GM21529 (cell line): ENCODE data around the gene RUNX1.
A peak's percentile ranks its signal among the peaks of the same experiment; 100 is the strongest.

Experiments used
- ATAC-seq: cut with Tn5 transposase; IDR thresholded peaks from one replicate; pipeline ENCODE4 v1.9.1; 2021; ENCODE audit not compliant: unreplicated experiment

The RUNX1 gene

DNA sequence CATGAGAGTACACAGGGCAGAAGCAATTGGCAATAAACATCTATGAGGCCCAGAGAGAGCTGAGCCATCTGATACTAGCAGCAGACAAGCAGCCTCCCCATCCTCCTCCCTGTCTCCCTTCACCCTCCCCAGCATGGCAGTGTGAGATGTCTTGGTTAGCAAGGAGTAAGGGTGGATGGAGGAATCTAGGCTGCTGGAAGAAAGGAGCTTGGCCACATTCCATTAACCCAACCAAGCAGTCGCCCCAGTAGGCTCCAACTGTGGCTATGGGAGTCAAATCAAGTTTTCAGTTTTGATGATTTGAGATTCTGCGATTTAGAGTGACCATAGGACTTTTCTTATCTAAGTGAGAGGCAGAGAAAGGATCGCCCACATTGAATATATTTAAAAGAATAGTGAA is 12.9 kb upstream of the RUNX1 start:
- ATAC-seq, result no peak

DNA sequence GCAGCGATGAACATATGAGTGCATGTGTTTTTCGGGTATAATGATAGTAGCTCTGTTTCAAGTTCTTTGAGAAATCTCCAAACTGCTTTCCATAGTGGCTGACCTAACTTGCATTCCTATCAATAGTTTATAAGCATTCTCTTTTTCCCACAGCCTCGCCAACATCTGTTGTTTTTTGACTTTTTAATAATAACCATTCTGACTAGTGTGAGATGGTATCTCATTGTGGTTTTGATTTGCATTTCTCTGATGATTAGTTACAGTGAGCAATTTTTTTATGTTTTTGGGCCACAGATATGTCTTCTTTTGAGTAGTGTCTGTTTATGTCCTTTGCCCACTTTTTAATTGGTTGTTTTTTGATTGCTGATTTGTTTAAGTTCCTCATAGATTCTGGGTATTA is 10.6 kb upstream of the RUNX1 start:
- ATAC-seq, result no peak

DNA sequence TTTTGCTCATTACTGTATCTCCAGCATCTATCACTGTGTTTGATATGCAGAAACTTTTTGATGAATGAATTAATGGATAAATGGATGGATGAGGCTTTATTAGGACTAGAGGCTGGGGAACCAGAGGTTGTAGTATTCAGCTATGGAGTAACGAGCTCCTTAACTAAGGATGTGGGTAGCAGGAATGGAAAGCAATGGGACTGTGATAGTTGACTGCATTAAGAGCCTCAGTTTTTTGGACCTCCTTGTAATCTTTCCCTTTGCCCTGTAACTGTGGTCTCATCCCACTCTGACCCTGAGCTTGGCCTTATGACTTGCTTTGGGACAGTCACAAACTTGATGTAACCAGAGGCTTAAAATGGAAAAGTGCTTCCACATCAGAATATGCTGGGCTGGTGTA is 9.0 kb upstream of the RUNX1 start:
- no peak for ATAC-seq

DNA sequence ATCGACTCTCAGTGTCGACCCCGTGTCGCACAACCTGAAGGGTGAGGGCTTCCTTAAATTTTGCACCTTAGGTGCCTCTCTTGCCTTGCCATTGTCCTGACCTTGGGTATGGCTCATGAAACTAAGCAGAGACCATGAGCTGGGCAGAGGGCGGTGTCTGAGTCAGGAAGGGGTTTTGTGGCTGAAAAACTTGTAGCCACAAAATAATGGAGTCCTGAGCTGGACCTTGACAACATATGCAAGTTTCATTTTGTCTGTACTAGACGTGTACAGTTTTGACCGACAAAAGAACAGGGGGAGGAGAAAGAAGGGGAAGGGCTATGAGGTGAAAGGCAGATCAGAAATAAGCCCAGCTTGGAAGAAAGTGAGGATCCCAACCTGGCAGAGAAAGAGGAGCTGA is 8.3 kb upstream of the RUNX1 start:
- peak; percentile 77 for ATAC-seq

DNA sequence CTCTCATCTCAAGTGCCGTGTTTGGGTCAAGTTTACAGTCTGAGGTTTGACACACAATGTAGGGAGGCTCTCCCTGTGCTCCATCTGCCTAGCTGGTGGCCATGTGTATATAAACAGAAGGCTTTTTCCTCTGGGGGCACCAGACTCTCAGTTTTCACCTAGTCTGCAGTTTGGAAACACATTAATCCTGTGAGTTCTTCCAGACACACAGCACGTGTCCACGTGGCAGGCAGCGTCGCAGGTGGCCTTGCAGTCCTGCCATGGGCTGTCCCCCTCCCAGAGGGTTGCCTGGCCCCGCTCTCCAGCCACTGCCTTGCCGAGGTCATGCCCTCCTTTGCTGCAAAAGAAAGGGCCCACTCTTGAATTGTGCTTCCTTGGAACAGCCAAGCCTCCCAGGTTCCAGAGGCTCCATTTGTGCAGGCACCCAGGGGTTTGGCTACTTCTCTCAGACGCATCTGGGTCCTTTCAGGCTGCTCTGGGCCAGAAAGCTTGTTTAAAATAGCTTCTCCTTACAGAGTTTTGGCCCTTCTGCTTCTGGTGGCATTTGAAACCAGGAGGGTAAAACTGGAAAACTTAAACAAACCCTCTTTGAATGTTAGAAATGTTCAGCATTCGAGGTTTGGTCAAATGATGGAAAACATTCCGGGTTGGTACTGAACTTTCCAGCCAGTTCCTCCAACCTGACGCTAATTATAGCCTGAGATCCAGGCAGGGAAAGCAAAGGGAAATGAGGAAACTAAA is 4.4 kb upstream of the RUNX1 start:
- no peak for ATAC-seq

DNA sequence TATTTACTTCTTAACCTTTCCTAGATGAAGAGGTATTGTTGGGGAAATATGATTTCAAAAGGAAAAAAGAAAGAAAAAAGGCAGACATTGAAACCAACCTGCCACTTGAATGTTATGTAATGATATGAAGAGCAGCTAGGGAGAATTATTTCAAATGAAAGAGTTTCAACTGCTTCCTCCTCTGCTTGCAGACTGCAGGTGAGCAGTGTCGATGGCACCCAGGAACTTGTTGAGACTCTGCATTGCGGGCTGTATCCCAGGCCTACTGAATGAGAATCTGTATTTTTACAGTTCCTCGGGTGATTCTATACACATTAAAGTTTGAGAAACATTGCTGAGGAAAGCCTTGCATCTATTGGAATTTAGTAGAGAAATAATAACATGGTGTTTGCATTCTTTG is 3.7 kb upstream of the RUNX1 start:
- no peak for ATAC-seq

DNA sequence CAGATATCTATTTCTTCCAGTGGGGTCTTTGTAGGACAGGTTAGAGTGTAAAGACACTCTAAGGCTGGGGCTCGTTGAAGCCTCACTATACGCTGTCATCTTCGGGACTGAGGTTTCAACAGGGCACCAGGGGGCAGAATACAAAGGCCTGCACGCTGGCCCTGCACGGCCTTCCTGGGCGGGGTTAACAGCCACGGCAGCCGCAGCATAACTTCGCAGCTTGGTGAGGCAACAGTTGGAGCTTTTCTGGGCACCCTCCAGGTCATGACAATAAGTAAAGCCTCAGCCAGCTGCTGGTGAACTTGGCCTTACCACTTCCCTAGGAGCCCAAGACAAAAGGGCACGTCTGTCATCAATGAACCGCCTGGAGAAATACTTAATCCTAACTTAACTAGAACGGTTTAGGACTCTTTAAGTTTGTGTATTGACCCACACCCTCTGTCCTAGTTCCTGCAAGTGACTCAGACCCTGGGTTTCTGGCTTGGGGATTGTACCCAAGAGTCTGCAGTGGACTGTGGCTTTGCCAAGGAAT is 2.3 kb upstream of the RUNX1 start:
- ATAC-seq, result no peak

DNA sequence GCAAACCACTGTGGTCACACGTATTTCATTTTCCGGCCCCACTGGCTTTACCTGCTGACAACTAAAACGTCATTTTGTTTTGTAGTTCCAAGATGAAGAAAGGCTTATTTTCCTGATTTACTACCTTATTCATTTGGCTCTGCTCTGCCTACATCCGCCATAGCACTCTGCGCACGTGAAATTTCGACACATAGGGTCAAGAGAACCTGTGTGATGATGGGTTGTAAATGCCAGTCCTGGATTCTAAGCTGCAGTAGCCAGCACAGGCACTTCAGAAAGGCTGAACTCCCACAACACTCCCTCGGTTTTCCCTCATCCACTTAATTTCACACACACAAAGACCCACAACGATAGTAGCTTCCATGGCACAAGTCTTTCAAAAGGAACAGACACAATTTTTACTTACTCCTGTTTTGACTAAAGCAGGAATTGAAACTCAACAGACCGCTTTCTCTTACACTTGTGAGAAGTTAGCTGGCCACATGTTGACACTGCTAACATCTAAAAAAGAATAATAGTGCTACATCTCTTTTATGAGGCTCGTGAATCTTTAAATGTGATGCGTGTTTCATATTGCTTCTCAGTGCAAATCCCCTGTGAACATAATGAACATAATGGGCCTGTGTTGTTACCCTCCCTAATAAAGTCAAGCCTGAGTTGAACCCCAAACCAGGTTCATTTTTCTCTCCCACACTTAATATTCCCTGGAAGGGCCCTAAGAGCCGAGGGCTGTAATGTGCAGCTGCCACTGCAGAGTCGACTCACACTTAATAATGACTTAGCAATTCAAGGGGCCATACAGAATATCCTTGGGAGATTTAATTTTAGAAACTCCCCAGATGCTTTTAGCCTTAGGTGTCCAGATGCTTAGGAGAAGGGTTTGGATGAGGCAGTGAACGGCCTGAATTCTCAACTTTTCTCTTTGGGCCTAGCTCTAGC is 1.5 kb upstream of the RUNX1 start:
- ATAC-seq, result peak; percentile 25

DNA sequence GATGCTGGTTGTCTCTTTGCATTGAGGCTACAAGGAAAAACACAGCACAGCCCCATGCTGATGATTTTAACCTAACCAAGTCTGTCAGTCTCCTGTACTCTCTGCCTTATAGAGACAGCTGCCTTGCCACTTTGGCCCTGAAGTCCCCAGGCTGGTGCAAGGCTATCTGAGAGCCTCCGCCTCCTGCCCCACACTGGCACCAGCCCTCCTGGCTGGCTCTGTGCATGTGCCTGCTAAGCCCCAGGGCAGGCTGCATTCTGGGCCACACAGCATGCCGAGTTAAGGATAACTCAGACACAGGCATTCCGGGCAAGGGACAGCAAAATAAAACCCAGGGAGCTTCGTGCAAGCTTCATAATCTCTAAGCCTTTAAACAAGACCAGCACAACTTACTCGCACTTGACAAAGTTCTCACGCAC is 910 bp downstream of the RUNX1 start:
- no peak for ATAC-seq

DNA sequence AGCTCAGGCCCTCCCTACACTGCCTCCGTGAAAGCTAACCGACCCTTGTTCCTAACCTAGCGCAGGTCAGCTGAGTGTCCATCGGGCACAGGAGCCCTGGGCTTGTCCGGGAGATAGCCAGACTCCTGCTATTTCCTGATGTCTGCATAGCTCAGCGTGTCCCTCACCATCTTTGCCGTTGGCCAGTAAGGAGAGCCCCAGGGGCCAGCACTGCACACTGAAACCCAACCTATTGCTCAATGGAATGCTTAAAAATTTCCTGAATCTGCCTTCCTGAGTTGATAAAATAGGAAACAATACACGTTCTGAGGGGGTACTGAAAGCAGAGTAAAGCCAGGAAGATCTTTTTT is 2.2 kb downstream of the RUNX1 start:
- ATAC-seq, result no peak

DNA sequence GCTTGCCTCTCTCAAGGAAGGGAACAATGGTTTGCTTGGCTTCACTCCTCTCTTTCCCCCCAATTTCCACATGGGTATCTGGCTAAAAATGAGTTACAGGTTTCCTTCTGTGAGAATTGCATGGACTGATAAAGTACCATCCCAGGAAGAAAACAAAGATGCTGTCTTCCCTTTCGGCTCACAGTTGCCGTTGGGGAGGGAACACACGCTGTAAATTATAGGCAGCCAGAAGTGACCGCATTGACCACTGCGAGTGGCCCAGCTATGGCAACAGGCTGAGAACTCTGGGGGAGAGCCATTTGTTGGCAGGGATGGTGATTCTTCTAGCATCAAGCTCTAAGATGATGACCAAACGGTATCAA is 2.9 kb downstream of the RUNX1 start:
- ATAC-seq, result no peak

DNA sequence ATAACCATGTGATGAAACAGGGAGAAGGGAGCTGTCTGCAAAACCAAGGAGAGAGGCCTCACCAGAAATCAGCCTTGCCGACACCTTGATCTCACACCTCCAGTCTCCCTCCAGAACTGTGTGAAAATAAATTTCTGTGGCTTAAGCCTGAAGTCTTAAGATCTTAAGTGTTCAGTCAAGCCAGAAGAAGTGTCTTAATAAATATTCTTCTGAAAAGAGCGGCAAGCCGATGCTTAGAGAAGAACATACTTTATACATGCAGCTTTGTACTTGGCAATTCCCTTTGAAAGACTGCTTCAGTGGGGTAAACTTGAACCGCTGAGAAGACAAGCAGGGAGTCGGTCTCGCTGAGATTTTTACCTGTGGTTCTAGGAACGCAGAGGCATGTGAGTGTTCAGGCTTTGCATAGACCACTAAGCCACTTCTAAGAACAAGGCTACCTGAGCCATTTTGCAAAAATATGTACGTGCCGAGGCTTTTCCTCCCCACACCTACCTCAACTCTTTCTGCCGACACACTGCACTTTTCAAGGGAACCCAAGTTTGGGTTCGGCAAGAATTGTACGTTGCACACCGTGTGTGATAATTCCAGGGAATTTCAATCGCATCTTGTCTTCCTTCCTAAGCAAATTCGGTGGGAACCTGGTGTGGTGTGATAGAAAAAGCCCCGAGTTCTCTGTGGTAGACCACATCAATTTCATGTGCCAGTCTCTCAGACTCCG is 3.4 kb downstream of the RUNX1 start:
- ATAC-seq, result no peak

DNA sequence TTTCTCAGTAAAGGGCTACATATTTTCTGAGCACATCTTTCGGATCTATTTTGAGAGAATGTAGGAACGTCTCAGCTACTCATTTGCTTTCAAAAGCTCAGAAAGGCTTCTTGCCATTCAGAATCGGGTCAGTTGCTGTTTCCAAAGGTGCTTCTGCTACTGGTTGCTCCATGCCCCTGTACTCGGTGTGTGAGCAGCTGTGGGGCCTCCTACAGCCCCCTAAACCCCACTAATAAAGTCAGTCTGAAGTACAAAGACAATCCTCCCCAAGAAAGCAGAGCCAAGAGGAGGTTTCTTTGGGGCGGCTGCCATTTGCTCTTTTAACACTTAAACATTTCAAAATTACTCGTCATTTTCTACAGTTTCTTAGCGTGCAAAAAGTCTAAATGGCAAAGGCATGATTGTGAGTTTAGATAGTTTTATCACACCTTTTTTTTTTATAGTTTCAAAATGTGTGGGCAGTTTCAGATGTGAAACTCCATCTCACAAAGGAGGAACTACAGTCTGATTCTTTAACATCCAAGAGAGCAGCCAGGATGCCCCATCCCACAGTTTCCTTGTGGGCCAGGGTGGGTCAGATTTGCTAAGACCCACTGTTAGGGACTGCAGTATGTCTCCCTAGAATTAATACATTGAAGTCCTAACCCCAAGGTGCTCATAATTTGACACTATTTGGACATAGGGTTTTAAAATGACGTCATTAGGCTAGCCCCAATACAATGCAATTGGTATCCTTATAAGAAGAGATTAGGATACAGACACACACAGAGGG is 4.1 kb downstream of the RUNX1 start:
- no peak for ATAC-seq

DNA sequence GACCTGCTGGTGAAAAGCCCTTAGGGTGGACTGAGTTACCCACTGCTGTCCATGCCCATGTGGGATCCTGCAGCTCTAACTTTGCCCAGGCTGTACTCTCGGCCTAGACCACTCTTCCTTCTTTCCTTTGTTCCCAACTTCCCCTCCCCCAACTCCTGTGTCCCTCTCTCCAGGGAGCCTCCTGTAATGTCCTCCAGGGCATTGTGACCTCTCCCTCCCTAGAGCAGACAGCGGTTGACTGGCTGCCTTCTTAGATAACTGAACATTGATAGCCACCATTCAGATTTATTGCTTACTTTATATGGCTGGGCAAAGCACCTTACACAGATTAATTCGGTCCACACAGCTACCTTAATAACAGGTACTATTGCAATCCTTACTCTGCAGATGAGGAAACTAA is 5.0 kb downstream of the RUNX1 start:
- ATAC-seq, result no peak

DNA sequence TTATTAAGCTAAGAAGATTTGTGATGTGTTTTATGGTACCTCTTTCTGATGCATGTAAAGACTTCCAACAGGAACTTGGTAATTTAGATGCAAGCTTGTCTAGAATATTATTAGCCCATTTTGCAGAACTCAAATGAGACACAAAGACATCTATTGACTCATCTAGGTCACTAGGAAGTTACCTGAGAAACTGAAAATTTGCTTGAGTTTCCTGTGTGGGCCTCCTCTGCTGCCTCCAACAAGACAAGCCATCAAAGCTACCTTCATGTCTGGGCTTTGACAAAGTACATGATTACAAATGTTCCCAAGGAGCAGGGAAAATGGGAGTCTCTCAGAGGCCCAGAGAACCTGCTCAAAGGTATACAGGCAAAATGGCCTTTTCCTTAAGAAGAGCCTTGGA is 5.6 kb downstream of the RUNX1 start:
- no peak for ATAC-seq

DNA sequence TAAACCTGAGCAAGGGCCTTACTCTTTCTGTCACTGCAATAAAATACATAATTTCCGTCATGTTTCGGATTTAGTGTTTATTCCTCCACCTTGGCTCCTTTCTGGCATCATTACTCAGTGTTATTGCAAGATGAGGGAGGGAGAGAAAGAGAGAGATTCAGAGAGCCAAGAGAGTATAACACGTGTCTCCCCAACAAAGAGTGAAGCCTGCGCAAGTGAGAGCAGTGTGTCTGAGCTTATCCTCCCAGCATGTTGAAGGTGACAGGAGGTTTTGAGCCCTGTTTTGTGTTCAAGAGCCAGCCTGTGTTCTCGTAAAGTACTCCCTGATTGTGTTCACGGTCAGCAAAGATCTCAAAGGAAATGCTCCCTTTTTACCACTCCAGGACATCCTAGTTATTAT is 6.3 kb downstream of the RUNX1 start:
- ATAC-seq, result no peak

DNA sequence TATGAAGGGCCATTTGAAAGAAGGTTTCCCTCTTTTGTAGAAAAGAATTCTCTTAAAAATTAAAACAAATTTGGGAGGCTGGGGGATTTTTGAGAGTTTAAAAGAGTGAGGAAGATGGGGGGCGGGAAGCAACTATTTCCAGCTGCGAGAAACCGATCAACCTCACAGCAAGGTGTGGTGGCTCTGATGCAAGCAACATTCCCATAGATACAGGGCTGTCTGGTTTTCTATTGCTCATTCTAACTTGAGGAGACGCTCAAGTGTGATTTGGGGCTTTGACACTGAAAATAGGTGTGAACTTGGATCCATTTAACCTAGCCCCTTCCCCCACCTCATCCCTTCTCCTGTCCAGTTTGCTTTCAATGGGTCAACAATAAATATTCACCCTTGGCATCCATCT is 7.2 kb downstream of the RUNX1 start:
- no peak for ATAC-seq

DNA sequence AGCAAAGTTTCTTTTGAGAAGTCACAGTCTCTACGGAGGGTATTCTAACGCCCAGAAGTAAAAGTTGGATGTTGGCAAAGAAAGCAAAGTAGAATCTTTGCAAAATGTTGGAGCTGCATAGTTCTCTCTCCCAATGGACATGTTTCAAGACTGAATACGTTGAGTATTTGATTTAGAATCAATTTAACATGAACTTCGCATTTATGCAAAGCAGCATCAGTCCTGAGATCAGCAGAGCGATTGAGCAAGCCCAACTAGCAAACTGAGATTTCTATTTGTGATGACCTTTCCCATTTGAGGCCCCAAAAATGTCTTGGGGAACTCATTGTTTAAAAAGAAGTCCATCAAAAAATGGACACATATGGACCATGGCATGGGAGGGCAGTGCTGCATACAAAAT is 8.0 kb downstream of the RUNX1 start:
- ATAC-seq, result no peak

DNA sequence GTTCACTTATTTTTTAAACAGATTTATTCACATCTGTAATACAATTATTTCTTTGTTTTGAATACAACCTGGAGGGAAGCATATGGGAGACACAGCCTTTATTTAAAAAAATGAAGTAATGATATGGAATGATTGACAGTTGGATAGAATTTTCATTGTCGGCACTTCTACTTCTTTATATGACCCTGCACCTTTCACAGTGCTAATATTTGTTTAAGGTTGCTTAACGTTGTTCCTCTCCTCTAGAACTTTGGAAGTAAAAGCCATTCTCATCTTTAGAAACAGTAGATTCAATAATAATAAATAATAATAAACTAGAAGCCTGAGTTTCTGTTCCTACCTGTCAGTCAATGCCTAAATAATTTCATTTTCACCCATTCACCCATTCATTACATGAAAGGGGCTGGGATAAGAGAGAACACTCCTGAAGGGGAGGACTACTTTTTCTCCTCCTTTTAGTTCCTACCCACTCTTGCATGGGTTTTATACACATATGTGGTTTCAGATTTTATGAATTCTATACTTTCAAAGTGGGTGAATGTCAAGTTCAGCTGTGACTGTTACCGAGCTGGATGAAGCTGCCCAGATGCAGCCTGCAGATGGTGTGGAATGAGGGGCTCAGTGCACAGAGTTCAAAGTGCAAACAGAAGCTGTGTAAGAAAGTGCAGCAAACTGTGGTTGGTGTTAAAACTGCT is 9.4 kb downstream of the RUNX1 start:
- ATAC-seq, result no peak

DNA sequence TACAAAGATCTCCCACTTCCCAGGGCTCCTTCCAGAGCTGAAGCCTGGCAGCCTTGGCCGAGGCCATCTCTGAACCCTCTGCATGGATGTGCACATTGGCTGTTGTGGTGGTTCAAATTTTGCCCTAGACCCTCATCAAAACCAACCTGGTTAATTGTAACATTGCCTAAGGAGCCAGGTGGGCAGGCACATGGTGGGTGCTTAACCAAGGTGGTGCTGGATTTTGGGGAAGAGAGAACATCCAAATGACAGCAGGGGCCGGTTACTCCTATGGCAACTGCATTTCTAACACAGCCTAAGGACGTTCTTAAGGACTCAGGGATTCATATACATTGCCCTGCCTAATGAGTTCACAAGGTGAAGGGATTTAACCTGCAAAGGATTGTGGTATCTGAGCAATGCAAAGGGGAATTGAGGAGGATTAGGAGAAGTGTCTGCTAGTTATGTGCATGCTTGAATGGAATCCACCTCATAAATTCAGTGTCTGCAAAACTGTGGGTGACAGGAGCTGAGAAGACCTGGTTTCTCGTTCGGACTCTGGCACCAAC is 10.3 kb downstream of the RUNX1 start:
- ATAC-seq, result no peak
